HepG2 (cell line): ENCODE data around the gene GRAMD4. TPM values are rescaled to one million over a fixed set of nuclear protein-coding genes. Genes with fewer than 3 reads are reported as not detected.
A peak's percentile ranks its signal among the peaks of the same experiment; 100 is the strongest.

ENCODE experiments used
- AGO2 ChIP-seq: fragments of 200-400 bp; formaldehyde crosslinking; optimal IDR thresholded peaks from 2 replicates; pipeline ENCODE3; 2017; ENCODE audit warnings: mild to moderate bottlenecking, low read depth, low read length, moderate library complexity
- HBP1 ChIP-seq: IDR thresholded peaks from 2 replicates; pipeline ENCODE4 v1.6.1; 2016; ENCODE audit warnings: low read depth, control low read depth
- HDAC2 ChIP-seq: sonication (generic); formaldehyde crosslinking; IDR thresholded peaks from 2 replicates; pipeline ENCODE4 v1.4.0; 2020; ENCODE audit warnings: missing genetic modification reagents
- HNRNPK ChIP-seq: fragments of 200-400 bp; formaldehyde crosslinking; IDR thresholded peaks from 2 replicates; pipeline ENCODE4 v1.6.1; 2018; ENCODE audit warnings: low read length, low read depth, moderate library complexity, mild to moderate bottlenecking; ENCODE audit not compliant: poor library complexity, severe bottlenecking
- HNRNPL ChIP-seq: fragments of 200-400 bp; formaldehyde crosslinking; IDR thresholded peaks from 2 replicates; pipeline ENCODE4 v1.6.1; 2017; ENCODE audit warnings: mild to moderate bottlenecking, low read depth, low read length
- IRF9 ChIP-seq: sonication (generic); formaldehyde crosslinking; IDR thresholded peaks from 2 replicates; pipeline ENCODE4 v1.8.0; 2022; ENCODE audit warnings: missing genetic modification reagents, mild to moderate bottlenecking, borderline replicate concordance
- KMT2A ChIP-seq: sonication (generic); formaldehyde crosslinking; IDR thresholded peaks from 2 replicates; pipeline ENCODE4 v1.4.0; 2020; ENCODE audit warnings: missing genetic modification reagents
- MAF1 ChIP-seq: sonication (generic); formaldehyde crosslinking; IDR thresholded peaks from 2 replicates; pipeline ENCODE4 v1.5.0; 2020; ENCODE audit warnings: missing genetic modification reagents, borderline replicate concordance
- MBNL3 ChIP-seq: fragments of 250-450 bp; sonication (Bioruptor Pico); conservative IDR thresholded peaks from 2 replicates; pipeline ENCODE4 v1.8.0; 2022; ENCODE audit warnings: mild to moderate bottlenecking, inconsistent platforms
- MTERF4 ChIP-seq: sonication (generic); formaldehyde crosslinking; IDR thresholded peaks from 2 replicates; pipeline ENCODE4 v1.8.0; 2023; ENCODE audit warnings: mild to moderate bottlenecking, missing genetic modification reagents
- NFATC3 ChIP-seq: sonication (generic); formaldehyde crosslinking; IDR thresholded peaks from 2 replicates; pipeline ENCODE4 v1.5.1; 2020; ENCODE audit warnings: mild to moderate bottlenecking, missing genetic modification reagents
- NR1H2 ChIP-seq: sonication (generic); formaldehyde crosslinking; IDR thresholded peaks from 2 replicates; pipeline ENCODE4 v1.8.1; 2022; ENCODE audit warnings: low read depth, missing genetic modification reagents, borderline replicate concordance
- PTBP1 ChIP-seq: fragments of 200-400 bp; formaldehyde crosslinking; IDR thresholded peaks from 2 replicates; pipeline ENCODE4 v1.6.1; 2018; ENCODE audit warnings: low read length, low read depth; ENCODE audit not compliant: poor library complexity, severe bottlenecking
- SRY ChIP-seq: sonication (generic); formaldehyde crosslinking; IDR thresholded peaks from 2 replicates; pipeline ENCODE4 v1.8.0; 2022; ENCODE audit warnings: mild to moderate bottlenecking, missing genetic modification reagents
- TOE1 ChIP-seq: sonication (generic); formaldehyde crosslinking; IDR thresholded peaks from 2 replicates; pipeline ENCODE4 v1.4.0; 2020; ENCODE audit warnings: mild to moderate bottlenecking, missing genetic modification reagents
- ZBTB7B ChIP-seq: sonication (generic); formaldehyde crosslinking; IDR thresholded peaks from 2 replicates; pipeline ENCODE4 v1.4.0; 2020; ENCODE audit warnings: missing genetic modification reagents
- ZFP36L1 ChIP-seq: sonication (generic); formaldehyde crosslinking; IDR thresholded peaks from 2 replicates; pipeline ENCODE4 v1.8.0; 2022; ENCODE audit warnings: mild to moderate bottlenecking, missing genetic modification reagents, moderate library complexity
- ZMAT5 ChIP-seq: sonication (generic); formaldehyde crosslinking; IDR thresholded peaks from 2 replicates; pipeline ENCODE4 v1.5.0; 2020; ENCODE audit warnings: mild to moderate bottlenecking, low read depth, missing genetic modification reagents, borderline replicate concordance
- ZNF441 ChIP-seq: sonication (generic); formaldehyde crosslinking; IDR thresholded peaks from 2 replicates; pipeline ENCODE4 v1.7.0; 2021; ENCODE audit warnings: missing genetic modification reagents, borderline replicate concordance
- ZNF709 ChIP-seq: sonication (generic); formaldehyde crosslinking; IDR thresholded peaks from 2 replicates; pipeline ENCODE4 v1.5.0; 2020; ENCODE audit warnings: mild to moderate bottlenecking, missing genetic modification reagents
- ZNF773 ChIP-seq: sonication (generic); formaldehyde crosslinking; IDR thresholded peaks from 2 replicates; pipeline ENCODE4 v1.4.0; 2020; ENCODE audit warnings: missing genetic modification reagents, borderline replicate concordance
- ZNF883 ChIP-seq: sonication (generic); formaldehyde crosslinking; IDR thresholded peaks from 2 replicates; pipeline ENCODE4 v1.5.1; 2020; ENCODE audit warnings: mild to moderate bottlenecking, missing genetic modification reagents; ENCODE audit errors: not compliant biosample characterization
- polyA plus RNA-seq, 8 experiments: library from polyadenylated mRNA; depleted of rRNA in 3 of 8; stranded (reverse) in 7 of 8; unstranded in 1 of 8; fragments of >200 nt; fragmentation: Illumina TruSeq in 4 of 8; extraction: Trizol in 4 of 8; gene quantifications; 2 replicates each; pipeline versions ENCODE4 v1.2.1 to v1.2.3, GENCODE V29; 2011 to 2016; ENCODE audit warnings: low read depth in 4 of 8, missing spikeins in 1 of 8, mixed read lengths in 1 of 8; ENCODE audit not compliant: insufficient read depth in 1 of 8
- total RNA-seq, 5 experiments: library from RNA; depleted of rRNA; stranded (reverse); fragments of >200 nt; fragmentation: Illumina TruSeq; extraction: Trizol; gene quantifications; 2 replicates each; pipeline ENCODE4 v1.2.3, GENCODE V29; 2016; ENCODE audit warnings: low read depth in 1 of 5
- TF ChIP-seq, protein P1 (sequence below): sonication (generic); formaldehyde crosslinking; IDR thresholded peaks from 2 replicates; pipeline ENCODE4 v1.8.0; 2022; ENCODE audit warnings: missing genetic modification reagents, low read depth, mild to moderate bottlenecking, borderline replicate concordance
- TF ChIP-seq, protein P2 (sequence below): sonication (generic); formaldehyde crosslinking; IDR thresholded peaks from 2 replicates; pipeline ENCODE4 v1.4.0; 2020; ENCODE audit warnings: mild to moderate bottlenecking, missing genetic modification reagents

Gene GRAMD4
- total and polyA plus RNA-seq, 2 of the 13 experiments (the other 11 are each of a cell fraction or from before 2014, with no cell fraction given), result 15.2 to 15.7 TPM

DNA sequence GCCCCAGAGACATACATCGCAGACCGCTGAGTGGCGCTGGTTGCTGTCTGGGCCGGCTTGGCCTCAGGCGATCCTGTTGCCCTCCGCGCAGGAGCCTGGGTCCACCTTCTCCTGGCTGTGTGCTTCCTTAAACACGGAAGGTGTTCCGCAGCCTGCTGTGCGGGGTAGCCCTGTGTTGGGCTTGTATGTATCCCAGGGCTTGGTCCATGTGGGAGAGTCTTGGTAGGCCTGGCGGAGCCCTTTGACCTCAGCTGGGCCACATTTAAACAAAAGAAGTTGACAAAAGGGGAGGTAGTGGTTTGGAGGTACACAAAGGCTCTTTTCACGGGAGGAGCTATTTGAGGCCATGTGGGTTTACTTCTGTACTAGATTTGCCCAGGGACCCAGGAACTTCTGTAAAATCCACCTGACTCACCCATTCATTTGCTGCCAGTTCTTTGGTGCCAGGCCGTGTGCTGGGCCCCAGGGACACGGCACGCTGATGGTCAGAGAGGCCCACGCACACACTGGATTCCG lies 11.0 kb upstream of the GRAMD4 start (continued):
- no peak for TF ChIP-seq ZFP36L1 (CRISPR knock-in tag)
- TF ChIP-seq ZNF773 (CRISPR knock-in tag), result no peak
- TF ChIP-seq HNRNPL, result peak; percentile 94
- TF ChIP-seq, protein P1, sequence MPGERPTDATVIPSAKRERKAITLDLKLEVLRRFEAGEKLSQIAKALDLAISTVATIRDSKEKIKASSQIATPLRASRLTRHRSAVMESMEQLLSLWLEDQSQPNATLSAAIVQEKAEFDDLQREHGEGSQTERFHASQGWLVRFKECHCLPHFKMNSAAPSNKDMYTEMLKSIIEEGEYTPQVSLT, result no peak
- TF ChIP-seq HDAC2 (CRISPR knock-in tag), result peak; percentile 77
- no peak for TF ChIP-seq PTBP1
- TF ChIP-seq SRY, result no peak
- 0 out of 2 replicates have a peak, but pooled peaks have one; percentile 62 for TF ChIP-seq ZNF441 (CRISPR knock-in tag)
- no peak for TF ChIP-seq HNRNPK
- no peak for TF ChIP-seq MTERF4 (CRISPR knock-in tag)
- TF ChIP-seq ZBTB7B (CRISPR knock-in tag), result peak; percentile 56; the same call in 1 of the 2 replicates
- TF ChIP-seq IRF9 (CRISPR knock-in tag), result no peak
- TF ChIP-seq, protein P2, sequence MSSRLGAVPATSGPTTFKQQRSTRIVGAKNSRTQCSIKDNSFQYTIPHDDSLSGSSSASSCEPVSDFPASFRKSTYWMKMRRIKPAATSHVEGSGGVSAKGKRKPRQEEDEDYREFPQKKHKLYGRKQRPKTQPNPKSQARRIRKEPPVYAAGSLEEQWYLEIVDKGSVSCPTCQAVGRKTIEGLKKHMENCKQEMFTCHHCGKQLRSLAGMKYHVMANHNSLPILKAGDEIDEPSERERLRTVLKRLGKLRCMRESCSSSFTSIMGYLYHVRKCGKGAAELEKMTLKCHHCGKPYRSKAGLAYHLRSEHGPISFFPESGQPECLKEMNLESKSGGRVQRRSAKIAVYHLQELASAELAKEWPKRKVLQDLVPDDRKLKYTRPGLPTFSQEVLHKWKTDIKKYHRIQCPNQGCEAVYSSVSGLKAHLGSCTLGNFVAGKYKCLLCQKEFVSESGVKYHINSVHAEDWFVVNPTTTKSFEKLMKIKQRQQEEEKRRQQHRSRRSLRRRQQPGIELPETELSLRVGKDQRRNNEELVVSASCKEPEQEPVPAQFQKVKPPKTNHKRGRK, result no peak
- no peak for TF ChIP-seq NFATC3
- no peak for TF ChIP-seq ZMAT5 (CRISPR knock-in tag)
- TF ChIP-seq NR1H2 (CRISPR knock-in tag), result no peak
- TF ChIP-seq TOE1 (CRISPR knock-in tag), result no peak
- no peak for TF ChIP-seq MAF1 (CRISPR knock-in tag)
- TF ChIP-seq ZNF883 (CRISPR knock-in tag), result no peak
- no peak for TF ChIP-seq ZNF709 (CRISPR knock-in tag)
- peak; percentile 61; the same call in 1 of the 2 replicates for TF ChIP-seq KMT2A
- TF ChIP-seq AGO2, result no peak
- no peak for TF ChIP-seq MBNL3 (CRISPR knock-in tag)
- TF ChIP-seq HBP1 (CRISPR knock-in tag), result peak; percentile 59; the same call in 1 of the 2 replicates
